NCI-H2081 treated with DMSO at 0.1 percent for 48 hours (cell line): ENCODE measurements around the gene LRRN2.

Experiments
- DNase-seq: peaks from one replicate; lab custom pipeline; 2025; lab: John Stamatoyannopoulos, UW

The LRRN2 gene

DNA sequence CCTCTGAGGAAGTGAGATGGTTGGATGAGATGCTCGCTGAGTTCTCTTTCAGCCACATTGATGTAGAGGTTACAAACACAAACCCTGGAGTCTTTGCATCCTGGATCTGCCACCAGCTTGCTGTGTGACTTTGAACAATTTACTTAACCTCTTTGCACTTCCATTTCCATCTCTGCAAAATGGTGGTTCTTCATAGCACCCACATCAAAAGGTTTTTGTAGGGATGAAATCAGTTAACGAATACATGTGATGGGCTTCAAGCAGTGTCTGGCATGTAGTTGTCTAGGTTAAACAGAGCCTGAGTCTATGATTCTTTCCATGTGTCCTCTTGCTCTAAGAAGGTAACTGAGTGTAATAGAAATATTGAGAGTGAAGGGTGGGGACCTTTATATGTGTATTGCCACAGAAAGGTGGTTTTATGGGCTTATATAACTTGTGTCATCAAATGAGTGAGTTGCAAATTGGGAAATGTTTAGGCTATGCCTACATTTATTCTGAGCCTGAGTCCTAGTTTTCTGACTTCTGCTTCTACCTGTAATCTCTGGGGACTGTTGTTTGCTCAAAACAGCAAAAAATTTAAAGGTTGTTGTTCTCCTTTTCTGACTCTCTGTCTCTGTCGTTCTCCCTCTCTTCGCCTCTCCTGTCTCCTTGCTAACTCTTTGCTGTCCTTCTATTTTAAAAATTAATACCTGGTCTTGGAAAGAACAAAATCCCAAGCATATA, 27.3 kb upstream of the LRRN2 start:
- no peak for DNase-seq

DNA sequence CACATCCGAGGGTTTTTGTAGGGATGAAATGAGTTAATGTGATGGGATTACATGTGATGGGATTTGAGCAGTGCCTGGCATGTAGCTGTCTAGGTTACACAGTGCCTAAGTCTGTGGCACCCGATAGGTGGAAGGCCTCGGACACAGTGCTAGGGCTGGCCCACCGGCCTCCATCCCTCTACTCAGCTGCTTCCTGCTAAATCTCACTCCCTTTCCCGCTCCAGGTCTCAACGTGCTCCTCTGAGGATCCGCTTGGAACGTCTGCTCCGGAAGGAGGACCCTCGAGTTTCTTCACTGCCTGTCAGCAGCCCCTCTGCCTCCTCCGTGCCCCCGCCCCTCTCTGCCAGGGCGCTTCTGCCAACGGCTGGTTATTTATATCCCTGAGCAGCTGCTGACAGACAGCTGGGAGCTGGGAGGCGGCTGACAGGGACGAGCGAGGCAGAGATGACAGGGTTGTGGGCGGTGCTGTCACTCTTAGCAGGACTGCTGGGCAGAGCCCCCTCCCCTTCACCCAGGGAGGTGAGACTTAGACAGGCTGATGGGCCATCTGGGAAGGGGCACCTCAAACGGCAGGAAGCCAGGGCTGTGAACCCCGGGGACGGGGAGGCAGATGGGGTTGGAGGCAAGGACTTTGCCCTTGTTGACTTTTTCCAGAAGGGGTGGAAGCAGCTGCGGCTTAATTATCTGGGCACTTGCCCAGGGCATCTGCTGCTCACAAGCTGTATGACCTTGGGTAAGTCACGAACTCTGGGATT, 26.6 kb upstream of the LRRN2 start:
- DNase-seq = no peak

DNA sequence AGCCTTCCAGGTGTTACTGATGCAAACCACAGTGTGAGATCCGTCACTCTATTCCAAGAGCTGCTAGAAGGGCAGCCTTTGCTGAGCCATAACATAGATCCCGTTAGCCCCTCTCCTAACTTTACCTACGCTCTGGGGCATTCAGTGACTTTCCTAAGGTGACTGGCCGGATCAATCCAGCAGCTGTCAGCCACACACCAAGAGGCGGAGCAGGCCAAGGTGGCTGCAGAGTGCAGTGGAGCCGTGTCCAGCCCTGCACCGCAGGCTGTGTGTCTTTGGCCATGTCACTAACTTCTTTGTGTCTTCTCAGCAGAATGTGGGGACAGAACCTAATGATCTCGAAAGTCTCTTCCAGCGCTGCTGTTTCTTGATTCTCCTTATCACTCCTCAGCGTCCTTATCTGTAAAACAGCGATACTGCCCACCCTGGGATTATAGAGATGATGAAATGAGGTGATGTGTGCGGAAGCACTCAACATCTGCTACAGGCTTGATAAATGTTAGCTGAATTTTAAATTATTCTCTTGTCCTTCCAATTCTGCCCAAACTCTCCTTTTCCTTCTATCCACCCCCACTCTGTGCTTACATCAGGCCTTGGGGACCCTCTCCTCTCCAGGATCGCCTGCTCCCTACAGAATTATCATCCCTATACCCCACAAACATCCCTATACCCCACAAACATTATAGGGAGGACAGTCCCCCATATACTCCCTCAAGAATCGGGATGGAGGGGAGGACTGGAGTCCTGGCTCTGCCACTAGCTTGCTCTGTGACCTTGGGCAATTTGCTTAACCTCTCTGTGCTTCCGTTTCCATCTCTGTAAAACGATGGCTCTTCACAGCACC, 25.8 kb upstream of the LRRN2 start:
- DNase-seq = no peak

DNA sequence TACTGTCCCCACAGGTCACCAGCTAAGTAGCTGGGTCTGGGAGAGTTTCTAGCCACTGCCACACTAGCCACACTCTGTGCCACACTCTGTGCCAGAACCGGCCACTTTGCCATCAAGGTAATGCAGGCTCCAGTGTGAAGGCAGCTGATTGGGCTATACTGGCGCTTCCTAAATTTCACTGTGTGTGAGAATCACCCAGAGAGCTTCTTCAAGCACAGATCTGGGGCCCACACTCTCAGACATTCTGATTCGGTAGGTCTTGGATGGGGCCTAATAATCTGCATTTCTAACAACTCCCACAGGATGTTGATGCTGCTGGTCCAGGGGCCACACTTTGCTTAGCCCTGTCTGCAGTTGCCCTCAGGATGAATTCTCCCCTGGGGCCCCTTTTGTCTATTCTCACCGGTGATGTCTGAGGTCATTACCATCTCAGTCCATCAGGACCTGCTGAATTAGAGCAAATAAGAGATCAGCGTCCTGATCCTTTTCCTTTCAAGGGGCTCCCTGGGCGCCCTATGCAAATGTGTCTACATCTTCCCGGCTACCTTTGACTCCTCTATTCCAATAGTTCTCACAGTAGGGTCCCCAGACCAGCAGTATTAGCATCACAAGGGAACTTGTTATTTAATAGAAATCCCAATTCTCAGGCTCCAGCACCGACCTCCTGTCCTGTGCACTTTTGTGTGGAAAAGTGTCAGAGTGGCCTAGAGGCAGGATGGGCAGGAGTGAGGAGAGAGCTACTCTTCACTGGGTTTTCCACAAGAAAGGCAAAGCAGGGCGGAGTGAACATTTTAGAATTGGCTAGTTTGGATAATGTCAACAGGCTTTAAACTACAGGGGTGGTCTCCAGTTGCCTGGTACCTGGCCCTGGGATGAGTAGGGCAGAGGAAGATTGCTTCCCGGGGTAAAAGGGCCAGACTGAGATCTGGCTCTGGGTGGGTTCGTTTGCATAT, 24.7 kb upstream of the LRRN2 start:
- DNase-seq = no peak

DNA sequence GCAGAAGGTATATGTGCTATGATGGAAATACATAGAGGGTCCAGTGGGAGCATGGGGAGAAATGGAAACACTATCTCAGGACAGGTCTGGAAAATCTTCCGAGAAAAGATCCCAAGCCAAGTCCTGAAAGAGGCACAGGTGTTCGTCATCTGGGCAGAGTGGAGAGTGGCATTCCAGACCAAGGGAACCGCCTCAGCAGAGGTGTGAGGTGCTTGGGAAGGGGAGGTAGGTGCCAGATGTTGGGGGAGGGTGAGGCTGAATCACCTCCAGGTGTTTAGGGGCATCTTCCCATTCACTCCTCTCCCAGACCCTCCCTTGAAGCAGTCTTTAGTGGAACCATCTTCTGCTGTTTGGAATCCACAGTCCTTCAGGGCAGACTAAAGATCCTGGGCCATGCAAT, 23.5 kb upstream of the LRRN2 start:
- DNase-seq = no peak

DNA sequence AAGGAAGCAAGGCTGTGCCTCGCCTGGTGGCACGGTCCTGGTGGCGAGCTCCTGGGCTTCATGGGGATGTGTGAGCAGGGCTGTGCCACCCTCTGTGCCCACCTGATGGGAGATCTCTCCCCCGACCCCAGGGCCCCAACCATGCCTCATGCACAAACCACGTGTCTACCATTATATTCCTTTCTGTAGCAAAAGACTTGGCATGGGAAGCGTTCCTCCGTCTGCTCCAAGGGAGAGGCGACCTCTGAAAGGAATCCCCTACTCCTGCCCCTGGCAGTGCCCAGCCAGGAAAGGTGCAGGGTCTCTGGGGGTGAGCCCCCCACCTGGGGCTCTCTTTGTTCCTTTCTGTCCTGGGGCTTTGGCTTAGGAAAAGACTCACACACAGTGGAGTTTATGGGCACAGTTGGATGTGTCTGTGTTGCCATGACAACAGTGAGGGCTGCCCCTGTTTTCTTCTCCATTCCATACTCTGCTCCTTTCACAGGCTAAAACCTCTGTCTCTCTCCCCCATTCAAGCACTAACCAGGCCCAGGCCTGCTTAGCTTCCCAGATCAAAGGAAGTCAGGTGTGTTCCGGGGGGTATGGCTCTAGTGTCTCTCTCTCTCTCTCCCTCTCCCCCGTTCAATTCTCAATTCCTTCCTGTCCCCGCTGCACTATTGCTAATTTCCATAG, 21.4 kb upstream of the LRRN2 start:
- no peak for DNase-seq

DNA sequence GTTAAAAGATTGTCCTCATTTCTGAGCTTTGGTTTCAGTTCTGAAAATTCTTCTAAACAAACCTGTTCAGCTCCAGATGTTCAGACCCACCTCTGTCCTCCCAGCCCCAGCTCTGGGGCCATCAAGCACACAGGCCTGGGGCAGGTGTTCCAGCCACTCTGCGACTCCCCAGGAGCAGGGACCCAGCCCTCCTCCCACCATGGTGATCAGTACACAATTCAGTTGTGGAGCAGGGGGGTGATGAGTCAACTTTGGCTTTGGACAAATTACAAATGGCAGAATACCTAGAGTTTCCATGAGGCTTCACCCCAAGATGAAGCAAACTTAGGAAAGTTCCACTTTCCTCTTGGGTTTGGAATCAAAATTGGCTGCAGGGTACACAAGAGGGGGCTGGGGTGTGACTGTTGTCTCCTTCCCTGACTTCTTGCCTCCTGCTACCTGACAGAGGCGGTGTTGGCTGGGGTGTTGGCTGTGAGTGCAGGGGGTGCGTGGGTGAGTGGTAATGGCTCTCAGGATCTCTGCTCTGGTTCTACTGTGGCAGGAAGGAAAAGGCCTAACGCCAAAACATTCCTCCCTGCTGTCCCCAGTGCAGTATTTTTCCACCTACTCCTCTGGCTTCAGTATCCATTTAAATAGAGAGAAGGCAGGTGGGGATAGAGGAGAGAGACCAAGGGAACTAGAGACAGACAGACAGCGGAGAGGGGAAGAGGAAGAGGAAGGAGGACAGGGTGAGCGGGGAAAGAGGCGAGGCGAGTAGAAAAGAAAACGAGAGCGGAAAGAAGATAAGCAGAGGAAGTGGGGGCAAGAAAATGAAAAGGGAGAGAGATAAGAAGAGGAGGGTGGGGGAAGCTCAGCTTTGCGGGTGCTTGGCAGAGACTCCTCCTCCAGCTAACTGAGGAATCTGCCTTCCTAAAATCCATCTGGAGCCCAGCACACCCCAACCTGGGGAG, 20.6 kb upstream of the LRRN2 start:
- no peak for DNase-seq

DNA sequence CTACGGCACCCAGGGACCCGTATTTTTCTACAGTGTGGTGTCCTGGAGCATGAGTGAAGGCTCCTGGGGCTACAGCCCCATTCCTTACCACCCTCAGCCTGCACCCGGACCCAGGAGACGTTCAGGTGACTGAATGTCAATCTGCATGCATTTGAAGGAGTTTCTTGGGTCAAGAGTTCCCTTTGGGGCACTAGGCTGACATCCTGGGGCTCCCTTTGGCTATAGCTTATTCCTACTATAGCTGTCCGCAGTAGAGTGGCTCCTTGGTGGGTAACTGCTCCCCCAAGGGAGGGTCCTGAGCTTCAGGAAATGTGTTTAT, 19.9 kb upstream of the LRRN2 start:
- no peak for DNase-seq

DNA sequence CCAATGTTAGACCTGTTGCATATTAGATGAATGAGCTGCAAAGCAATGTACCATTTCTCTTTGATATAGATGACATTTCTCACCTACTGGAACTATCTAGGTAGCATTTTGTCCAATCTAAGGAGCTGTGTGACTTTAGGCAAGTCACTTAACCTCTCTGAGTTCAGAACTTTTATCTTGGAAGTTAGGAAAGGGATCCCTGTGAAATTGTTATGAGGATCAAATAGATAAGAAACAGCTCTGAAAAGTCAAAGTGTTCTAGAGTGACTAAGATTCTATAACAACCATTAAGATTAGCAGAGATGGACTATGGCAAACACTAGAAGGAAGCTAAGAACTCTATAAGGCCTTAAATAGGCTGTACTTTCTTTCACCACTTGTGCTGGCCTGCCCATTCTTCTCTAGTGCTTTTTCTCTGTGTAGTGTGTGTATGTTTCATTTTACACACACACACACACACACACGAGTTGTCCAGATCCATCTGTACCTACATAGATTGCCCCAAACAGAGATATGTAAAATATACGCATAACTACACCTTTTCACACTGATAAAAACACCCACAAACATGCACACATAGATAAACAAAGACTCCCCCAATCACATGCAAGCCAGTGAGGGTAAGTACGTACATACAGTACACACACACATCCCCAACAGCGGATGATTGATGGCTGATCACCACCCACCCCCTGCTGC, 19.4 kb upstream of the LRRN2 start:
- no peak for DNase-seq

DNA sequence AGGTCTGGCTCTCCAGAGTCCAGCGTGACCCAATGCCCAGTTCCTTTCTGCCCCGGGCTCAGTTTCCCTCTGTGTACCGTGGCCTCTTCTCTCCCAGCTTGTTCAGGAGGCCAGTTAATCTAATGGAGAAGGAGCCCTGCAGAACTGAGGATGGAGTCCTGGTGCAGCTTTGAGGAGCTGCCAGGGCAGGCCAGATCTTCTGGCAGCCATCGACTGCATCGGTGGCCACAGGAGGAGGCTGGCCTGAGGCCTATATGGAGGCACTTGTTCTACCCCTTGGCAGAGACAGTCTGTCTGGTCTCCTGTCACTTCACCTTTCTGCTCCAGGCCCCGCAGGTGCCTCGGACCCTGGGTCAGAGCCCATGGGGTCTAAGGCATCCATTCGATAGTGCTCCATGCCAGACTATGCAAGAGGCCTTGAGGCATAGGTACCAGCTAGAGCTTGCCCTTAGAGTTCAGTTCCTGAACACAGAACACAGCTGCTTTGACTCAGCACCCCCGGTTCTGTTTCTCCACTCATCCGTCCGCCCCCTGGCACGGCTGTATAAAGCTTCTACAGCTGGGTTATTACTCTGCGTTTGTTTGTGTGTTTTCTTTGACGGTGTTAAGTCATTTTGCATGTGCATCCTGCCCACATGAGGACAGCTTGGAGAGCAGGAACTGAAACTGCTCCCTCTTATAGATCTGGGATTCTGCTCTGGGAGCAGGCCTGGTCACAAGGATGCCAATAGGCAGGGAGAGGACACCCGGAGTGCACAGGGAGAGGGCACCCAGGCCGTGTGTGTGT, 18.5 kb upstream of the LRRN2 start:
- no peak for DNase-seq

DNA sequence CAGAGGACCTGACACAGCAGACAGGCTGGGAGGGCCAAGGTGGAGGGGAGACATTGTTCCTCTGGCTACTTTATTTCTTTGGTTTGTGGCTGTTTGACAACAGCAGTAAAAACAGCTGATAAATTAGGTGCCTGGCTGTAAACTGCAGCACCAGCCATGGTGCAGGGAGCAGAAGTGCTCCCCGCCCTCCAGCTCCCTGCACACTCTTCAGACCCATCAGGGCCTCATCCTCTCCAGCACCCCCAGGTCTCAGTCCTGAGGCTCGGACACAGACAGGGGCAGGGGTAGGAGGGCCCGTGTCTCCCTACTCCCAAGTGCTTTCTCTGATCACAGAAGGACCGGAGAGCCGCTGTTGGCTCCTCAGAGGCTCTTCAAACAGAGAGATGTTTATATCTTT, 17.7 kb upstream of the LRRN2 start:
- no peak for DNase-seq

DNA sequence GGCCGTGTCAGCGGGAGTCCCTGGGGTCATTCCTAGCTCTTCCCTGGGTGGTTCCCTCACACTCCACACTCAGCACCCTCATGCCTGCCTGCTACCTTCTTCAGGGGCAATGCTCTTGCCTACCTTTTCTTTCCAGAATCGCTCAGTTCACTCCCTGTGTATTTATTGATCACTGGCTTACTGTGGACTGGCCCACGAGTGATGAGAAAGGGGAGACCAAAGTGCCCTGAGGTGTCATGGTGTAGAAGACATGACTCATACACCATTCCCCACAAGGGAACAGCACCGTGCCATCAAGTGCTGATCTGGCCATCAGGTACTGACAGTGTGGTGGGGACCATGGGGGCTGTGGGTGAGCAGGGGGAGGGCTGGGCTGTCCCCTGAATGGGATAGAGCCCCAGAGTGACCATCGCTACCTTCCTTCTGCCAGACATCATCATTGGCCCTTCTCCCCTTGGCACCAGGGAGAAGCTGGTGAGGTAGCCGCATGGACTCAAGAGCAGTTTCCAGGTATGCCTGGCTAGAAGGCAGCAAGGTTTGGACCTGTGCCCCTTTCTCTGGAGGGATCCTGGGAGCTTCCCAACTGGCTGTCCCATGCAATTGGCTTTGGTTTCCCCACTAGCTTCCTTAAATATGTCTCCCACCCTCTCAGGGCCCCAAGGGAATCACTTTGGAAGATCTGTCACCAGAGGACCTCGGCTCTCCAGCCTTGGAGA, 17.2 kb upstream of the LRRN2 start:
- no peak for DNase-seq

DNA sequence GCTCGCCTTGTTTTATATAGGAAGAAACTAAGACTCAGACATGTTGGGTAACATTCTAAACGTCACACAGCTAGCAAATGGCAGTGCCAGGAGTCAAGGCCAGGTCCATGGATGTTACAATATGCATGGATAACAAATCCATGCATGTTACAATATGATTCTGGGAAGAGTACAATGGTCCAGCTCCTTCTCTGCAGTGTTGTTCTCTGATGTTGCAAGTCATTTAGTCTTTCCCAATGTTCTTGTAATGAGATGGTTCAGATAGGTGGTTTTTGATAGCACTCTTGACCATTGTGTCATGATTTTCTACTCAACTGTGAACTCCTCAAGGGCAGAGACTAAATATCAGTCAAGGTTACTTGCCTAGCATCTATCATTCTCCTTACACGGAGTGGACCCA, 15.7 kb upstream of the LRRN2 start:
- DNase-seq = no peak

DNA sequence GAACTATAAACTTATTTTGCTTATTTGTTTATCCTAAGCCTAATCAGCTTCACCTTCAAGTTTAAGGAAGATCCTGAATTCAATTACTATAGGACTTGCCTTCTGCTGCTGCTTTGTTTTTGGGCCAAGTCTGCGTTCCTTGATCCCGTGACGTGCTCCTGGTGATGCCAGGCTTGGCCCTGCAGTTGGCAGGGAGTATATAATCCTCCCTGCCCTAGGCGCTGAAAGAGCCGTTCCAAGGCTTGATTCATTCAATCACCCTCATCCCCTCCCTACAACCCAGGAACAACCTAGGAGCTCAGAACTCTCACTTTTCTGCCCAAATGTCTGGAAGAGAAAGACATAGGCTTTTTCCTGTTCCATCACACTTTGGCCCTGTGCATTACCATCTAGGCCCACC, 12.4 kb upstream of the LRRN2 start:
- DNase-seq = no peak

DNA sequence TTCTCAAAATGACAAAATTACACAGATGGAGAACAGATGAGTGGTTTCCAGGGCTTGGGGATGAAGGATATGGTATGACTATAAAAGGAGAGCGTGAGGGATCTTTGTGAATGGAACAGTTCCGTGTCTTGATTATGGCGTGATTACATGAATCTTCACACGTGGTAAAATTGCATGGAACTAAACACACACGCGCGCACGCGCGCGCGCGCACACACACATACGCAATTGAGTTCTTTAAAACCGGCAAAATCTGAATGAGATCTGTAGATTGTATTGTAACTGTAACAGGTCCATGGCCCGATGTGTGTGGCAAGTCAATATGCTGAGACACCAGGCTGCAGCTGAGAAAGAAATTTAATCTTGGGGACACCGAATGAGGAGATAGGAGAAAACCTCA, 11.1 kb upstream of the LRRN2 start:
- DNase-seq = no peak

DNA sequence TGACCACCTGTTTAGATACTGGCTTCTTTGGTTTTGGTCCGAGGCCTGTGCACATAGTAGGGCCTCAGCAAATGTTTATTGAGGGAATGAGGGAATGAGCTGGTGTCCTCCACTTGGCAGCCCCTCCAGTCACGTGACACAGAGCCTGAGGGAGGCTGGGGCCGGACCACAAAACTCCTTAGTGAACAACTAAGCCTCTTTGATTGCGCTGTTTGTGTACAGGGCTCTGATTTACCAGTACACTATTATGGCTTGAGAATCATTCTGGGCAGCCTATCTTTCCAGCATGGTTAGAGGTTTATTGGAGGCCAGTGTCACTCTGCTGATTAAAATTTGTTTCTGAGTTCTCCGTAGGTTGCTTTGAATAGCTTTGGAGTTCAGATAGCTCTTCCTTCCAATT, 10.2 kb upstream of the LRRN2 start:
- no peak for DNase-seq

DNA sequence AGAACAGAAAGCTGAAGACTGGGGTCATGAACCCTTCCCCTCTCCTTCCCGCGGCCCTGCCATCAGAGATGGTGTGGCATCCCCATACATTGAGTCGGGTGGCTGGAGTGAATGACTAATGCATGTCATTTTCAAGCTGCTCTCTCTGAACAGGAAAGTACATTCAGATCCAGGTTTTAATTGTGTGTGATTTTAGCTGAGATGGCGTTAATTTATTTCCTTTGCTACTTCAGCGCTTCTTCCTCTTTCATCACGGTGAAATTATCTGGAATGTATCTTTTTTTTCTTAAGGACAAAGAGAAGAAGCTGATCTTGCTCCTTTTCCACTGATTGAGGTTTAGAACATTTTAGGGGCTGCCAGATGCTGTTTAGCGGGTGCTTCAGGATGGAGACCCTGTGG, 8.6 kb upstream of the LRRN2 start:
- no peak for DNase-seq

DNA sequence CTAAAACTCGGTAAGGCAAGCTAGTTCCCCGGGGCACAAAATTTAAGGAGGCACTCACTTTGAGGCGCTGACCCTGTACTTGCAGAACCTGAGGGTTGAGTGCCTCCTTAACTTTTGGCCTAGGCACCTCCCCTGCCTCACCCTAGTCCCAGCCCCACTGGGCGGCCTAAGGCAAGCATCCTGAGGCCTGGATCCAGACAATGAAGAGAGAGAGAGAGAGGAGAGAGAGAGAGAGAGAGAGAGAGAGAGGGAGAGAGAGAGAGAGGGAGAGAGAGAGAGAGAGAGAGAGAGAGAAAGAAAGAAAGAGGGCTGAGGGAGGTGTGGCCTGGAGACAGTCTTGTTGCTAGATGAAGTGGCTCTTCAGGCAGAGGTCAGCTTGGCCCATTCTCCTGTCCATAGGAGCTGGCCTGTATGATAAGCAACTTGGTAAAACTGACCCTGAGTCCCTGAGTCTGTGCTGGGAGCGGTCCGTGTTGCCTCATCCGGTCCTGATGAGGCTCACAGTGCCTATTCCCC, 7.4 kb upstream of the LRRN2 start:
- DNase-seq = no peak
